B cell (primary cell): Measurements from ENCODE around the gene GAMT.

Experiments used
- EZH2 ChIP-seq: IDR thresholded peaks from 2 replicates; pipeline ENCODE4 v1.6.1; 2012; ENCODE audit warnings: borderline replicate concordance, low read depth, mild to moderate bottlenecking, moderate library complexity, low read length; ENCODE audit not compliant: insufficient read depth, poor library complexity, severe bottlenecking
- TF ChIP-seq, protein P1 (sequence below): fragments of 200-600 bp; IDR thresholded peaks from one replicate; pipeline ENCODE4 v1.8.0; 2022; ENCODE audit warnings: antibody characterized with exemption, mild to moderate bottlenecking

GRCh38 chr19:1392939-1393530 is 8.3 kb downstream of the GAMT start:
- TF ChIP-seq, protein P1, sequence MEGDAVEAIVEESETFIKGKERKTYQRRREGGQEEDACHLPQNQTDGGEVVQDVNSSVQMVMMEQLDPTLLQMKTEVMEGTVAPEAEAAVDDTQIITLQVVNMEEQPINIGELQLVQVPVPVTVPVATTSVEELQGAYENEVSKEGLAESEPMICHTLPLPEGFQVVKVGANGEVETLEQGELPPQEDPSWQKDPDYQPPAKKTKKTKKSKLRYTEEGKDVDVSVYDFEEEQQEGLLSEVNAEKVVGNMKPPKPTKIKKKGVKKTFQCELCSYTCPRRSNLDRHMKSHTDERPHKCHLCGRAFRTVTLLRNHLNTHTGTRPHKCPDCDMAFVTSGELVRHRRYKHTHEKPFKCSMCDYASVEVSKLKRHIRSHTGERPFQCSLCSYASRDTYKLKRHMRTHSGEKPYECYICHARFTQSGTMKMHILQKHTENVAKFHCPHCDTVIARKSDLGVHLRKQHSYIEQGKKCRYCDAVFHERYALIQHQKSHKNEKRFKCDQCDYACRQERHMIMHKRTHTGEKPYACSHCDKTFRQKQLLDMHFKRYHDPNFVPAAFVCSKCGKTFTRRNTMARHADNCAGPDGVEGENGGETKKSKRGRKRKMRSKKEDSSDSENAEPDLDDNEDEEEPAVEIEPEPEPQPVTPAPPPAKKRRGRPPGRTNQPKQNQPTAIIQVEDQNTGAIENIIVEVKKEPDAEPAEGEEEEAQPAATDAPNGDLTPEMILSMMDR = no peak
- TF ChIP-seq EZH2 = no peak
